MM.1S (cell line): Measurements from ENCODE around the gene SUPT20HL2.

ENCODE experiments used
- EZH2 ChIP-seq: fragments of 300-600 bp; sonication (generic); optimal IDR thresholded peaks from 2 replicates; pipeline ENCODE3; 2017; ENCODE audit warnings: low read depth, mild to moderate bottlenecking, antibody characterized with exemption, low read length, mixed read lengths
- TF ChIP-seq, protein P1 (sequence below): fragments of 300-600 bp; sonication (generic); IDR thresholded peaks from 2 replicates; pipeline ENCODE4 v1.5.1; 2016; ENCODE audit warnings: antibody characterized with exemption, low read length, mixed read lengths

GRCh38 chrX:24333371-24333770 lies 19.5 kb upstream of the SUPT20HL2 start:
- TF ChIP-seq, protein P1, sequence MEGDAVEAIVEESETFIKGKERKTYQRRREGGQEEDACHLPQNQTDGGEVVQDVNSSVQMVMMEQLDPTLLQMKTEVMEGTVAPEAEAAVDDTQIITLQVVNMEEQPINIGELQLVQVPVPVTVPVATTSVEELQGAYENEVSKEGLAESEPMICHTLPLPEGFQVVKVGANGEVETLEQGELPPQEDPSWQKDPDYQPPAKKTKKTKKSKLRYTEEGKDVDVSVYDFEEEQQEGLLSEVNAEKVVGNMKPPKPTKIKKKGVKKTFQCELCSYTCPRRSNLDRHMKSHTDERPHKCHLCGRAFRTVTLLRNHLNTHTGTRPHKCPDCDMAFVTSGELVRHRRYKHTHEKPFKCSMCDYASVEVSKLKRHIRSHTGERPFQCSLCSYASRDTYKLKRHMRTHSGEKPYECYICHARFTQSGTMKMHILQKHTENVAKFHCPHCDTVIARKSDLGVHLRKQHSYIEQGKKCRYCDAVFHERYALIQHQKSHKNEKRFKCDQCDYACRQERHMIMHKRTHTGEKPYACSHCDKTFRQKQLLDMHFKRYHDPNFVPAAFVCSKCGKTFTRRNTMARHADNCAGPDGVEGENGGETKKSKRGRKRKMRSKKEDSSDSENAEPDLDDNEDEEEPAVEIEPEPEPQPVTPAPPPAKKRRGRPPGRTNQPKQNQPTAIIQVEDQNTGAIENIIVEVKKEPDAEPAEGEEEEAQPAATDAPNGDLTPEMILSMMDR, result no peak
- TF ChIP-seq EZH2, result no peak
